ENCODE results near the gene MAPK6. TPM values are rescaled to one million over a fixed set of nuclear protein-coding genes. Genes with fewer than 3 reads are reported as not detected.

The MAPK6 gene
- total and polyA plus RNA-seq, 9 of the 15 experiments (the other 6 are each of a cell fraction or from before 2014, with no cell fraction given) = 28.5 to 97.1 (median 74.0) TPM

DNA sequence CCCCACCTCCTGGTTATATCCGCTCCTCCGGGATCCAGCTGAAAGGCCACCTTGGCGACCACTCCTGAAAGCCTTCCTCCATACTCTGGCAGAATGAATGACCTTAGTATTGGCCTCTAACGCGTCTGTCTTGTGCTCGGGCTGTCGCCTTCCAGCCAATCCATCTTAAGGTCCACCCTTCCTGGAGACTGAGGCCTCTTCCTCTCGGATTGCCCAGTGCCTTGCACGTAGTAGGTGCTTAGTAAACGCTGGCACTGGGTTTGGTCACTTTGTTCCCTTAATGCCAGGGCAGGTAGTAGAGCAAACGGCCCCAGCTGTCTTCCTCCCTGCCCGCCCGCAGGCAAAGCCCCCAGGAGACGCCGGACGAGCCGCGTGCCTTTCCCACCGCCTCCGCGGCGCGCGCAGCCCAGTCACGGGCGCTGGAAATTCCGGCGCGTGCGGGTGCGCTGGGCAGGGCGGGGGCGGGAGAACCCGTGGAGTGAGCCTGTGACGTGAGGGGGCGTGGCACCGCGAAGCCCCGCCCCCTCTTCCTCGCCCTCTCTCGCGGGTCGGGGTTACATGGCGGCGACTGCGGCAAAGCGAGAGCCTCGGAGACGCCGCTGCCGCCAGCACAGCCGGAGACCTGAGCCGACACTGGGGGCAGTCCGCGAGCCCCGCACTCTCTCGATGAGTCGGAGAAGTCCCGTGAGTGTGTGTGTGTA lies at the start of gene MAPK6 (continued):
- TF ChIP-seq BMI1 (IDR thresholded peaks at IDR 0.05; ENCODE audit: low read length) = no peak
- TF ChIP-seq HNRNPH1 (optimal IDR thresholded peaks at IDR 0.05; ENCODE audit: low read depth, low read length) = no peak
- peak; percentile 88; the same call in 1 of the 2 replicates for TF ChIP-seq CBX1 (IDR thresholded peaks at IDR 0.05; ENCODE audit: low read depth)
- TF ChIP-seq PHB2 (IDR thresholded peaks at IDR 0.05; ENCODE audit: low read depth) = 0 out of 2 replicates have a peak, but pooled peaks have one; percentile 36
- TF ChIP-seq RBM39 (optimal IDR thresholded peaks at IDR 0.05; ENCODE audit: low read depth, low read length) = no peak
- peak; percentile 96 for TF ChIP-seq TAF9B (IDR thresholded peaks at IDR 0.05; ENCODE audit: partially characterized antibody)
- TF ChIP-seq CBFA2T3 (IDR thresholded peaks at IDR 0.05) = peak; percentile 15; the same call in 1 of the 2 replicates
- TF ChIP-seq, protein P1, sequence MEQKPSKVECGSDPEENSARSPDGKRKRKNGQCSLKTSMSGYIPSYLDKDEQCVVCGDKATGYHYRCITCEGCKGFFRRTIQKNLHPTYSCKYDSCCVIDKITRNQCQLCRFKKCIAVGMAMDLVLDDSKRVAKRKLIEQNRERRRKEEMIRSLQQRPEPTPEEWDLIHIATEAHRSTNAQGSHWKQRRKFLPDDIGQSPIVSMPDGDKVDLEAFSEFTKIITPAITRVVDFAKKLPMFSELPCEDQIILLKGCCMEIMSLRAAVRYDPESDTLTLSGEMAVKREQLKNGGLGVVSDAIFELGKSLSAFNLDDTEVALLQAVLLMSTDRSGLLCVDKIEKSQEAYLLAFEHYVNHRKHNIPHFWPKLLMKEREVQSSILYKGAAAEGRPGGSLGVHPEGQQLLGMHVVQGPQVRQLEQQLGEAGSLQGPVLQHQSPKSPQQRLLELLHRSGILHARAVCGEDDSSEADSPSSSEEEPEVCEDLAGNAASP (IDR thresholded peaks at IDR 0.05) = no peak
- TF ChIP-seq, protein P2, sequence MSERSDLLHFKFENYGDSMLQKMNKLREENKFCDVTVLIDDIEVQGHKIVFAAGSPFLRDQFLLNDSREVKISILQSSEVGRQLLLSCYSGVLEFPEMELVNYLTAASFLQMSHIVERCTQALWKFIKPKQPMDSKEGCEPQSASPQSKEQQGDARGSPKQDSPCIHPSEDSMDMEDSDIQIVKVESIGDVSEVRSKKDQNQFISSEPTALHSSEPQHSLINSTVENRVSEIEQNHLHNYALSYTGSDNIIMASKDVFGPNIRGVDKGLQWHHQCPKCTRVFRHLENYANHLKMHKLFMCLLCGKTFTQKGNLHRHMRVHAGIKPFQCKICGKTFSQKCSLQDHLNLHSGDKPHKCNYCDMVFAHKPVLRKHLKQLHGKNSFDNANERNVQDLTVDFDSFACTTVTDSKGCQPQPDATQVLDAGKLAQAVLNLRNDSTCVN (CRISPR knock-in tag; IDR thresholded peaks at IDR 0.05) = no peak
- TF ChIP-seq POLR2AphosphoS5 (IDR thresholded peaks at IDR 0.05; ENCODE audit: control insufficient read depth, insufficient read depth, low read depth, low read length) = peak; percentile 90; the same call in 1 of the 2 replicates
- TF ChIP-seq ZNF282 (CRISPR knock-in tag; IDR thresholded peaks at IDR 0.05) = no peak
- TF ChIP-seq ZFP36 (IDR thresholded peaks at IDR 0.05; ENCODE audit: low read depth, low read length, partially characterized antibody) = no peak
- TF ChIP-seq ZNF695 (CRISPR knock-in tag; IDR thresholded peaks at IDR 0.05) = no peak
- no peak for TF ChIP-seq SLC30A9 (CRISPR knock-in tag; IDR thresholded peaks at IDR 0.05)
- TF ChIP-seq ZNF586 (CRISPR knock-in tag; conservative IDR thresholded peaks at IDR 0.05) = no peak
- TF ChIP-seq E2F6 (IDR thresholded peaks at IDR 0.05; ENCODE audit: borderline replicate concordance in 1 of 2, extremely low read depth in 1 of 2, insufficient read depth in 1 of 2, insufficient read length in 1 of 2, low read depth in 1 of 2, low read length in 1 of 2, poor library complexity in 1 of 2, severe bottlenecking in 1 of 2) = peak; percentile 89 to 99
- no peak for TF ChIP-seq SNRNP70 (optimal IDR thresholded peaks at IDR 0.05; ENCODE audit: low read depth, low read length)
- TF ChIP-seq CHD1 (IDR thresholded peaks at IDR 0.05; ENCODE audit: low read length) = no peak
- TF ChIP-seq, protein P3, sequence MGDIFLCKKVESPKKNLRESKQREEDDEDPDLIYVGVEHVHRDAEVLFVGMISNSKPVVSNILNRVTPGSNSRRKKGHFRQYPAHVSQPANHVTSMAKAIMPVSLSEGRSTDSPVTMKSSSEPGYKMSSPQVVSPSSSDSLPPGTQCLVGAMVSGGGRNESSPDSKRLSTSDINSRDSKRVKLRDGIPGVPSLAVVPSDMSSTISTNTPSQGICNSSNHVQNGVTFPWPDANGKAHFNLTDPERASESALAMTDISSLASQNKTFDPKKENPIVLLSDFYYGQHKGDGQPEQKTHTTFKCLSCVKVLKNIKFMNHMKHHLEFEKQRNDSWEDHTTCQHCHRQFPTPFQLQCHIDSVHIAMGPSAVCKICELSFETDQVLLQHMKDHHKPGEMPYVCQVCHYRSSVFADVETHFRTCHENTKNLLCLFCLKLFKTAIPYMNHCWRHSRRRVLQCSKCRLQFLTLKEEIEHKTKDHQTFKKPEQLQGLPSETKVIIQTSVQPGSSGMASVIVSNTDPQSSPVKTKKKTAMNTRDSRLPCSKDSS (IDR thresholded peaks at IDR 0.05; ENCODE audit: low read depth, partially characterized antibody) = no peak
- no peak for TF ChIP-seq SREBF1 (IDR thresholded peaks at IDR 0.05; ENCODE audit: borderline replicate concordance, low read depth, low read length)
- TF ChIP-seq MAFF (IDR thresholded peaks at IDR 0.05; ENCODE audit: low read length) = no peak
- peak; percentile 81; the same call in 1 of the 2 replicates for TF ChIP-seq CTBP1 (IDR thresholded peaks at IDR 0.05; ENCODE audit: borderline replicate concordance)
- TF ChIP-seq ID3 (CRISPR knock-in tag; IDR thresholded peaks at IDR 0.05) = no peak
- TF ChIP-seq ID3 (tag; IDR thresholded peaks at IDR 0.05) = peak; percentile 82; the same call in 1 of the 2 replicates

All from K562 (cell line).